GM15510 (cell line): Measurements from ENCODE around the gene COL5A1.

Experiments
- POLR2A ChIP-seq: IDR thresholded peaks from 3 replicates; pipeline ENCODE4 v1.6.1; 2011; ENCODE audit warnings: borderline replicate concordance; ENCODE audit not compliant: insufficient read length; ENCODE audit errors: extremely low read depth

COL5A1 gene

GRCh38 chr9:134785325-134786108, 143.9 kb downstream of the COL5A1 start:
- no peak for TF ChIP-seq POLR2A

DNA sequence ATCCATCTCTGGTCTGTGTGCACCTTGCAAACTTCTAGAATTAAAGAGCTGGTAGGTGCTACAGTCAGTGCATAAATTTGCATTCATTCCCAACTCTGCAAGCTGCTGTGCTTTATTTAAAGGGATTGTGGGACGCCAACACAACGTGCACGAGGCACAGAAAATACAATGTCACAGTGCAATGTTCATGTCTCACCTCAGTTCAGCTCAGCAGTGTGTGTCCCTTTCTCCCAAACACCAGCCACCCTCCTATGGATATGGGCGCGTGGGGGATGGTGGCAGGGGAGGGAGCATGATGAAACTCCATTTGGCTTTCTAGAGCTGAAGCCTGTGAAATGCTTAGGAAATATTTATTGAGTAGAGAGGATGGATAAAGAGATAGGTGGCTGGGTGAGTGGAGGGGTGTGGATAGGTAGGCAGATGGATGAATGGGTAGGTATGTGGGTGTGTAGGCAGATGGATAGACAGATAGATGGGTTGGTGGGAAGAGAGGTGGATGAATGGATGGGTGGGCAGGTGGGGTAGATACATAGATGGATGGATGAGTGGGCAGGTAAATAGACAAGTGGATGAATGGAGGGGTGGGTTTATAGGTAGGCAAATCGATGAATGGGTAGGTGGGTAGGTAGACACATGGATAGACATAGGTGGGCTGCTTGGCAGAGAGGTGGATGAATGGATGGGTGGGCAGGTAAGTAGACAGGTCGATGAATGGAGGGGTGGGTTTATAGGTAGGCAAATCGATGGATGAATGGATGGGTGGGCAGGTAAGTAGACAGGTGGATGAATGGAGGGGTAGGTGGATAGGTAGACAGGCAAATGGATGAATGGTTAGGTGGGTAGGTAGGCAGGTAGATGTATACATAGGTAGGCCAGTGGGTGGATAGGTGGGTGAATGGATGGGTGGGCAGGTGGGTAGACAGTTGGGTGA, 146.3 kb downstream of the COL5A1 start:
- no peak for TF ChIP-seq POLR2A

DNA sequence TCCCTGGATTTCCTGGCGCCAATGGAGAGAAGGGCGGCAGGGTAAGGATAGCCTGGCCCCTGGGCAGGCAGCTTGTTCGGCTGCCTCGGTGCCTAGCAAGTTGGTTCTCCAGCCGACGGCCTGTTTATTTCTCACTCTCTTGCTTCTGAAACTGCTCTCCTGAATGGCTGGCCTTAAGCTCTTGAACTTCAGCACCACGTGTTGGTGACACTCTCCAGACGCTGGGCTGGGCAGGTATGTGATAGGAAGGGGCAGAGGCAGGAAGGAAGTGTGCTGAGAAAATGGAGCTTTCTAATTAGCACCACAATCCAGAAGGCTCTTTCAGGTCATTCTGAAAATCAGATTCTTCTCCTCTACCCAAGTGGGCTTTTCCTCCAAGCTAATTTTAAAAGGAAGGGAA, 147.6 kb downstream of the COL5A1 start:
- no peak for TF ChIP-seq POLR2A

- no peak for TF ChIP-seq POLR2A
Measured at GRCh38 chr9:134791009-134791408, 149.4 kb downstream of the COL5A1 start.

DNA sequence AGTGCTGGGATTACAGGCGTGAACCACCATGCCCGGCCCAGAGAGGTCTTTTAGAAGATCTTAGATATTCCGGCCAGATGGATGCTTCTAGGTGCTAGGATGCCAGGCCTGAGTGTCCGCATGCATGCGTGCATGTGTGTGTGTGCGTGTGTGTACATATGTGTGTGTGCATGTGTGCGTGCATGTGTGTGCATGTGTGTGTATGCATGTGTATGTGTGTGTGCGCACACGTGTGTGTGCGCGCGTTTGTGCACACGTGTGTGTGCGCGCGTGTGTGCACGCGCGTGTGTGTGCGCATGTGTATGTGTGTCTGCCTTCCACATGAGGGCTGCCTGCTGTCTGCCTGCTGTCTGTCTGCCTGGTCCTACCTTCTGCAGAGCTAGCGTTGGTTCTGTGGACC, 151.0 kb downstream of the COL5A1 start:
- TF ChIP-seq POLR2A: no peak

DNA sequence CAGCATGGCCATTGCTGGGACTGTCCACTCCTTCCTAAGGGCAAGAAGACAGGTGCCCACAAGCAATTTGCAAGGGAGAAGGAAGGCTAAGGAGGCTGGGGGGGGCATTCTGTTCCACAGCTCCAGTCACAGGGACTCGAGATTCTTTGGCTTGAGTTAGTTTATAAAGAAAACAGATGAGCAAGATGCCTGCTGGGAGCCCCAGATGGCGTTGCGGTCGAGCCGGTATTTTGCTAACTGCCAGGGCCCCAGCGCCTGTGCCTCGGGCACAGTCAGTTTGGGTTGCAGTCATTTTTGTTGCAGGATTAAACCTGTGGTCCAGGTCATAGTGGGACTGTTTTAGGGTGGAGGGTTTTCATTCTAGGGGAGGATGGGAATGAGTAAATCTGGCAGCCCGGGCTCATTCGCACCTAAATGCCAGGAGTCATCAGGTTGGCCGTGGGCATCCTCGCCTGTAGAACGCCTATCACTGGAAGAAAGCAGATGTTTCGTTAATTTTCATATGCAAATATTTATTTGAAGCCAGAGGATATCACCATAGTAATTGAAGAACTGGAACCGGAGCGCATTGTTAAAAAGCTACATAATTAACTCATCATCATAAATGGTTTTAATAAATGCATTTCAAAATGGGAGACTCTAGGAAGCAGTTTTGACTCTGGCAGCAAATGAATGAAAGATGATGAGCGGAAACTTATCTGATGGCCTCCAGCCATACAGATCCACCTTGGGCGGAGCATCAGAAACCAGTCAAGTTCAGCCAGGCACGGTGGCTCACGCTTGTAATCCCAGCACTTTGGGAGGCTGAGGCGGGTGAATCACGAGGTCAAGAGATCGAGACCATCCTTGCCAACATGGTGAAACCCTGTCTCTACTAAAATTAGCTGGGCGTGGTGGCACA, 151.9 kb downstream of the COL5A1 start:
- TF ChIP-seq POLR2A: no peak

DNA sequence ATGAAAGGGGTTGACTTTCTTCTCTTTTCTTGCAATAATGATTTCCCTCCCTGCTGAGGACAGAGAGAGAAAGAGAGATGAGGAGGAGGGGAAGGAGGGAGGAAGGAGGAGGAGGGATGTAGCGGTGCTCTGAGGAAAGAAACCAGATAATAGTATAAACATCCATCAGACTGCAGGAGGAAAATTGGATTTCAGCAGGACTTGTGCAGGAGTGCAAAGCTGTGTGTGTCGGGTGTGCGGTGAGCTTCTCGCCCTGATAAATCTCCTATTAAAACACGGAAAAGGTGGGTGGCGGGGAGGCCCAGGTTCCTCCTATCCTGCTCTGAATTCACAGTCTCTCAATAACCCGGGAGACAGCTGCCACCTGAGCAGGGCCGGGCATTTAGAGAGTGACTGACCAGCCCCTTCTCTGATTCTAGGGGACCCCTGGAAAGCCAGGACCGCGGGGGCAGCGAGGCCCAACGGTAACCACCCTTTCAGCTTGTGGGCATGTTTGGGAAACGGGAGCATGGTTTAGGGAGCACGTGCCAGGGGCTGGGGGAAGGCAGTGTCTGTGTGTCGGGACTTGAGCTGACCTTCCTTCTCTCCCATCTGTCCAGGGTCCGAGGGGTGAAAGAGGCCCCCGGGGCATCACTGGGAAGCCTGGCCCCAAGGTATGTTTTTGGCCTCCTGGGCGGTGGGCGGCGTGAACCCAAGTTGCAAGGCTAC, 153.2 kb downstream of the COL5A1 start:
- no peak for TF ChIP-seq POLR2A

- no peak for TF ChIP-seq POLR2A
Measured at GRCh38 chr9:134795446-134795845, 153.8 kb downstream of the COL5A1 start.

DNA sequence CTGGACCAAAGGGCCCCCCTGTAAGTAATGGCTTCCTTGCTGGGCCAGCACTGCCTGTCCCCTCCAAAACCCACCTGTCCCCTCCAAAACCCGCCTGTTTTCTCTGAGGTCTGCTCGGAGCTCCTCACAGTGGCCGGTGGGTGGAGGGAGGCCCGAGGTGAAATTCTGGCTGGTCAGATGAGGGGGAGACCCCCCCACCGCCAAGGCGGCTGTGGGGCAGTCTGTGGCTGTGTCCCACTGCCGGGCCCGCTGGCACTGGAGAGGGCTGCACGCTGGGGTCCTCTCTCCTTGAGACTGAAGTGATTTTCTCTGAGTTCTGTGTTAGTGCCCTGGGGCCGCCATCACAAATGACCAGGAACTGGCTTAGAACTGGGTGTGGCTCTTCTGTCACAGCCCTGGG, 155.3 kb downstream of the COL5A1 start:
- TF ChIP-seq POLR2A: no peak

GRCh38 chr9:134800791-134801339, 159.3 kb downstream of the COL5A1 start:
- no peak for TF ChIP-seq POLR2A

- no peak for TF ChIP-seq POLR2A
Measured at GRCh38 chr9:134802216-134802795, 160.7 kb downstream of the COL5A1 start.

- no peak for TF ChIP-seq POLR2A
Measured at GRCh38 chr9:134804871-134805270, 163.3 kb downstream of the COL5A1 start.

DNA sequence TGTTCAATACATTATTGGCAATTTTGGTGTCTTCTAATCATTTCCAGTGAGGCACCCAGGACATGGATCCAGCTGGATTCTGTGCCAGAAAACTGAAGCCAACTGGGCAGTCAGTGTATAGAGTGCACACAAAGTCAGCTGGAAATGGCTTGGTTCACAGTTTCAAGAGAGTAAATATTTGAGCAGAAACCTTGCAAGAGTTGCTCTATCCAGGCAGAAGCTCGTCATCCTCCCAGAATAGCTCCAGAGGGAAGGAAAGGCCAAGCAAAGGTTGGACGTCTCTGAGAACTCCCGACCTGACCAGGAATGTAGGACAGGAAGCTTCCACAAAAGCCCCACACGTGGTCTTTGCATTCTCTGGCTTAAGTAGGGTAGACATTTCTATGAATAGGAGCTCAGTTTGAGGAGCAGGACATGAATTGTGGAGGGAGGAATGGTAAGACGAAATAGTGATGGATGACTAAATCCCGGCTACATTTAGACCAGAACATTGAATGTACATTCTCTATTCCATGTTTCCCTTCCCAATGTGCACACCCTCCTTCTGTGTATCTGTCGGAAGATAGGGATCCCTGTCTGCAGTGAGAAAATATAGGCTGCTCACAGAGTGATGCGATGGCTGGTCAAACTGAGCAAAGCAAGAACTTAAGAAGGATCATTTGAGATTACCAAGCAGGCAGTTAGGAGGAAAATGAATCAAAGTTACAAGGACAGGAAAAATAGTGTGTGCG, 166.3 kb downstream of the COL5A1 start:
- no peak for TF ChIP-seq POLR2A
